Keratinocyte (primary cell): ENCODE data around the gene LTBR.

ENCODE experiments used
- CTCF ChIP-seq, 3 experiments: IDR thresholded peaks in 1 of 3; conservative IDR thresholded peaks in 1 of 3; optimal IDR thresholded peaks in 1 of 3; 2 replicates in 2 of 3; 3 replicates in 1 of 3; pipeline versions ENCODE3 to v1.5.1; 2011; ENCODE audit warnings: low read length in 3 of 3, mild to moderate bottlenecking in 3 of 3, moderate library complexity in 2 of 3, control low read depth in 1 of 3, inconsistent platforms in 1 of 3; ENCODE audit not compliant: insufficient read depth in 2 of 3; ENCODE audit errors: extremely low read depth in 1 of 3
- EZH2 ChIP-seq: IDR thresholded peaks from one replicate; pipeline ENCODE4 v1.6.1; 2012; ENCODE audit warnings: inconsistent platforms, mild to moderate bottlenecking, low read length, moderate library complexity

GRCh38 chr12:6392504-6392903, 8.5 kb downstream of the LTBR start:
- TF ChIP-seq CTCF (optimal IDR thresholded peaks at IDR 0.05 in 1 of 3, IDR thresholded peaks at IDR 0.05 in 1 of 3, conservative IDR thresholded peaks at IDR 0.05 in 1 of 3; ENCODE audit: extremely low read depth in 1 of 3, insufficient read depth in 2 of 3, low read length in 3 of 3) = no peak
- TF ChIP-seq EZH2 = no peak
